Neural progenitor cell (in vitro differentiated cells): ENCODE results near the gene PLXNA4. TPM values are rescaled to one million over a fixed set of nuclear protein-coding genes. Genes with fewer than 3 reads are reported as not detected.

ENCODE experiments used
- DNase-seq: peaks from one replicate; pipeline ENCODE4 v3.0.0-alpha.2; 2016; ENCODE audit warnings: low spot score
- H2AFZ ChIP-seq: fragments of 200-600 bp; sonication (generic); replicated peaks from 2 replicates; pipeline ENCODE4 v1.6.1; 2016; ENCODE audit warnings: antibody characterized with exemption
- H3F3A ChIP-seq: fragments of 200-600 bp; sonication (generic); 2 replicates; pipeline ENCODE4 v1.6.1; 2016; ENCODE audit warnings: antibody characterized with exemption, low read depth
- H3K27ac ChIP-seq: fragments of 200-600 bp; sonication (generic); 2 replicates; pipeline ENCODE4 v1.5.1; 2016; ENCODE audit warnings: mild to moderate bottlenecking
- H3K27me3 ChIP-seq: fragments of 200-600 bp; sonication (generic); 2 replicates; pipeline ENCODE4 v1.6.1; 2016; ENCODE audit warnings: mild to moderate bottlenecking, moderate library complexity
- H3K36me3 ChIP-seq: fragments of 200-600 bp; sonication (generic); 2 replicates; pipeline ENCODE4 v1.5.1; 2016
- H3K4me1 ChIP-seq: fragments of 200-600 bp; sonication (generic); 2 replicates; pipeline ENCODE4 v1.6.1; 2016; ENCODE audit warnings: mixed run types
- H3K4me2 ChIP-seq: fragments of 200-600 bp; sonication (generic); 2 replicates; pipeline ENCODE4 v1.6.1; 2016
- H3K4me3 ChIP-seq: fragments of 200-600 bp; sonication (generic); 2 replicates; pipeline ENCODE4 v1.5.1; 2016
- H3K79me2 ChIP-seq: fragments of 200-600 bp; sonication (generic); 2 replicates; pipeline ENCODE4 v1.6.1; 2016; ENCODE audit warnings: low read depth
- H3K9ac ChIP-seq: fragments of 200-600 bp; sonication (generic); 2 replicates; pipeline ENCODE4 v1.6.1; 2016
- H3K9me3 ChIP-seq: fragments of 200-600 bp; sonication (generic); 2 replicates; pipeline ENCODE4 v1.5.1; 2016; ENCODE audit warnings: low read depth
- H4K20me1 ChIP-seq: fragments of 200-600 bp; sonication (generic); 2 replicates; pipeline ENCODE4 v1.6.1; 2016; ENCODE audit warnings: low read depth
- H3K27ac Mint-ChIP-seq: 3 replicates; pipeline ENCODE4 v1.8.0; 2021; ENCODE audit warnings: mixed read lengths
- H3K27me3 Mint-ChIP-seq: 2 replicates; pipeline ENCODE4 v1.8.0; 2022; ENCODE audit warnings: low read depth, mild to moderate bottlenecking, inconsistent platforms, moderate library complexity, mixed read lengths; ENCODE audit not compliant: insufficient read depth
- H3K36me3 Mint-ChIP-seq: 3 replicates; pipeline ENCODE4 v1.8.0; 2021; ENCODE audit warnings: mixed read lengths
- H3K4me1 Mint-ChIP-seq: 3 replicates; pipeline ENCODE4 v1.8.0; 2021; ENCODE audit warnings: mixed read lengths
- H3K4me3 Mint-ChIP-seq: 3 replicates; pipeline ENCODE4 v1.8.0; 2021; ENCODE audit warnings: mild to moderate bottlenecking, moderate library complexity, mixed read lengths
- H3K9me3 Mint-ChIP-seq: 3 replicates; pipeline ENCODE4 v1.8.0; 2020; ENCODE audit warnings: mixed read lengths
- EZH2 ChIP-seq: fragments of 200-600 bp; sonication (generic); IDR thresholded peaks from 2 replicates; pipeline ENCODE4 v1.6.1; 2017; ENCODE audit warnings: antibody characterized with exemption, mild to moderate bottlenecking, moderate library complexity
- EZH2phosphoT487 ChIP-seq: fragments of 200-600 bp; sonication (generic); IDR thresholded peaks from 2 replicates; pipeline ENCODE4 v1.6.1; 2017; ENCODE audit warnings: antibody characterized with exemption
- total RNA-seq: library from RNA; depleted of rRNA; stranded (reverse); fragments of >200 nt; gene quantifications from 2 replicates; pipeline ENCODE4 v1.2.3, GENCODE V29; 2015; ENCODE audit warnings: low replicate concordance
- TF ChIP-seq, protein P1 (sequence below): fragments of 200-600 bp; sonication (generic); IDR thresholded peaks from 2 replicates; pipeline ENCODE4 v1.5.1; 2017; ENCODE audit warnings: antibody characterized with exemption, mild to moderate bottlenecking

Gene PLXNA4
- total RNA-seq, 1 donor from 2014 or later = 0.49 TPM

DNA sequence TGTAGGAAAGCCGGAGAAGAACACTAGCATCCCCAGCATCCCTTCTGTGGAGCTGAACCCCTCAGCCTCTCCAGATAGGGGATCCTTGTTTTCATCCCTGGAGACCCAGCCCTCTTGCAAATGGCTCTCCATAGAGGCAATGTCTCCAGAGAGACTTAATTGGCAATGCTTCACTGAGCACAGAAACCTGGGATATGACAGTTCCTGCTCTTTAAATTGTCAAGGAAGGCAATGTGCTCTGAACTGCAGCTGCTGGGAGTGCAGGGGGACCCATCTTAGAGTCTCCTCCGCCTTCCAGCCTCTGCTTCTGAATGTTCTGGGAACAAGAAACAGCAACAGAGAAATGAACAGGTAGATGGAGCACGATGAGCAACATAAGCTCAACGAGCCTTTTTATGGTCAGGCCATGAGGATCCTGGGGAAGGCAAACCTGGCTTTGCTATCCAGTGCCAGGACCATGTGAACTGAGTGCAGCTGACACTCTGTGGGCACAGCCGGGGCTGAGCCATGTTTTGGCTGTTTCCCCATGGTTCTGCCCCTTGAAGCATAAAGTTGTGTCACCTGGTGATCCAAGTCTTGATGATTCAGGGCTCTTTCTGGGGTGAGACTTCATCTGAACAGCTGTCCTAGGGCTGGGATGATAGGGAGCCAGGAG lies 481.0 kb downstream of the PLXNA4 start:
- DNase-seq = no peak
- no peaks in the 10 kb centered on the region for H3F3A ChIP-seq
- no peak overlapping the region for H3K4me3 ChIP-seq
- H3K4me2 ChIP-seq = no peak overlapping the region
- Mint-ChIP-seq H3K36me3 (no peaks in the 10 kb centered on the region), H3K9me3 (no peaks in the 10 kb centered on the region), H3K4me3 (no peak overlapping the region), H3K27me3 (peaks cover 12% of the 10 kb centered on the region), H3K4me1 (peaks cover 7% of the 10 kb centered on the region), H3K27ac (no peak overlapping the region)
- no peaks in the 10 kb centered on the region for H3K27me3 ChIP-seq
- H4K20me1 ChIP-seq = no peaks in the 10 kb centered on the region
- no peak overlapping the region for H2AFZ ChIP-seq
- H3K9me3 ChIP-seq = no peaks in the 10 kb centered on the region
- no peak overlapping the region for H3K9ac ChIP-seq
- no peak overlapping the region for H3K27ac ChIP-seq
- TF ChIP-seq EZH2 = no peak
- TF ChIP-seq, protein P1, sequence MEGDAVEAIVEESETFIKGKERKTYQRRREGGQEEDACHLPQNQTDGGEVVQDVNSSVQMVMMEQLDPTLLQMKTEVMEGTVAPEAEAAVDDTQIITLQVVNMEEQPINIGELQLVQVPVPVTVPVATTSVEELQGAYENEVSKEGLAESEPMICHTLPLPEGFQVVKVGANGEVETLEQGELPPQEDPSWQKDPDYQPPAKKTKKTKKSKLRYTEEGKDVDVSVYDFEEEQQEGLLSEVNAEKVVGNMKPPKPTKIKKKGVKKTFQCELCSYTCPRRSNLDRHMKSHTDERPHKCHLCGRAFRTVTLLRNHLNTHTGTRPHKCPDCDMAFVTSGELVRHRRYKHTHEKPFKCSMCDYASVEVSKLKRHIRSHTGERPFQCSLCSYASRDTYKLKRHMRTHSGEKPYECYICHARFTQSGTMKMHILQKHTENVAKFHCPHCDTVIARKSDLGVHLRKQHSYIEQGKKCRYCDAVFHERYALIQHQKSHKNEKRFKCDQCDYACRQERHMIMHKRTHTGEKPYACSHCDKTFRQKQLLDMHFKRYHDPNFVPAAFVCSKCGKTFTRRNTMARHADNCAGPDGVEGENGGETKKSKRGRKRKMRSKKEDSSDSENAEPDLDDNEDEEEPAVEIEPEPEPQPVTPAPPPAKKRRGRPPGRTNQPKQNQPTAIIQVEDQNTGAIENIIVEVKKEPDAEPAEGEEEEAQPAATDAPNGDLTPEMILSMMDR = no peak
- TF ChIP-seq EZH2phosphoT487 = no peak
- no peaks in the 10 kb centered on the region for H3K36me3 ChIP-seq
- no peaks in the 10 kb centered on the region for H3K79me2 ChIP-seq
- no peaks in the 10 kb centered on the region for H3K4me1 ChIP-seq

DNA sequence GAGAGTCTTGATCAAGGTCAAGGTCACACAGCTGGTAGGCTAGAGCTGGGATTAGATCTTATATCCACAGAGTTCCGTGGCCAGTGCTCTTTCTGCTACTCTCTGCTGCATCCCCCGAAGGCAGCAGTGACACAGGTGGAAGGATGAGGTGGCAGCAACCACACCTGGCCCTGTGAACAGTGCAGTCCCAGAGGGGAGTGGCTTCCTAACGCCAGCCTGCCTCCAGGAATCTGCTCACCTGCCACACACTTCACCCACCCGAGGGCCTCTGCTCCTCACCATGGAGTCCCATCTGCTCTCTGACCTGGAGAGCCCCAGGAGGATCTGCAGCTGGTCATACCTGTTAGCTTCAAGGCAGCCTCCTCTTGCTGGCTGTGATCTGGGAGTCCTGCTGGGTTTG lies 484.2 kb downstream of the PLXNA4 start:
- Histone ChIP-seq H3K4me1 (no peaks in the 10 kb centered on the region), H3F3A (no peaks in the 10 kb centered on the region), H2AFZ (no peak overlapping the region), H4K20me1 (no peaks in the 10 kb centered on the region), H3K9ac (no peak overlapping the region), H3K9me3 (no peaks in the 10 kb centered on the region), H3K4me3 (no peak overlapping the region), H3K4me2 (no peak overlapping the region), H3K27ac (no peak overlapping the region), H3K27me3 (no peaks in the 10 kb centered on the region), H3K79me2 (no peaks in the 10 kb centered on the region), H3K36me3 (no peaks in the 10 kb centered on the region)
- no peaks in the 10 kb centered on the region for H3K9me3 Mint-ChIP-seq
- TF ChIP-seq, protein P1 = no peak
- TF ChIP-seq EZH2 (no peak), EZH2phosphoT487 (no peak)
- peaks cover 12% of the 10 kb centered on the region for H3K27me3 Mint-ChIP-seq
- H3K36me3 Mint-ChIP-seq = no peaks in the 10 kb centered on the region
- no peak for DNase-seq
- no peak overlapping the region for H3K27ac Mint-ChIP-seq
- H3K4me3 Mint-ChIP-seq = no peak overlapping the region
- H3K4me1 Mint-ChIP-seq = peaks cover 7% of the 10 kb centered on the region

DNA sequence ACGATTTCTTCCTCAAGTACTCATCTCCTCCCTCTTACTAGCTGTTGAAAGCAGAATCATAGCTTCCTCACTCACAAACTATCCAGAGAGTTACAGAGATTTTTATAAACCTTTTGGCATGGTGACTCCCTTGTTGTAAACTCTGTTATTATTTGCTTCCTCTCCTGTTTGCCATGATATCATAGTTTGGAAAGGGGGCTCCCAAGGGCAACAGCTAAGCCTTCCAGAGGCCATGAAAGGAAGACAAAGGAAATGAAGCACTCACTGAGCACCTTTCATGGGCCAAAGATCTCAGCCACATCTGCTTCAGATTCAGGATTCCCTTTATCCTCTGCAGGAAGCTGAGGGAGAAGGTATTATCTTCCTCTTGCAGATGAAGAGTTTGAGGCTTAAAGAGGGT lies 484.6 kb downstream of the PLXNA4 start:
- no peaks in the 10 kb centered on the region for H4K20me1 ChIP-seq
- TF ChIP-seq EZH2phosphoT487 (no peak), EZH2 (no peak)
- TF ChIP-seq, protein P1 = no peak
- Mint-ChIP-seq H3K36me3 (no peaks in the 10 kb centered on the region), H3K9me3 (no peaks in the 10 kb centered on the region), H3K4me1 (peaks cover 7% of the 10 kb centered on the region), H3K27ac (no peak overlapping the region), H3K27me3 (peaks cover 12% of the 10 kb centered on the region), H3K4me3 (no peak overlapping the region)
- no peaks in the 10 kb centered on the region for H3K9me3 ChIP-seq
- no peak overlapping the region for H3K4me2 ChIP-seq
- H3K36me3 ChIP-seq = no peaks in the 10 kb centered on the region
- no peaks in the 10 kb centered on the region for H3K4me1 ChIP-seq
- H3K9ac ChIP-seq = no peak overlapping the region
- DNase-seq = no peak
- no peaks in the 10 kb centered on the region for H3K27me3 ChIP-seq
- no peaks in the 10 kb centered on the region for H3K79me2 ChIP-seq
- H2AFZ ChIP-seq = no peak overlapping the region
- H3K4me3 ChIP-seq = no peak overlapping the region
- H3F3A ChIP-seq = no peaks in the 10 kb centered on the region
- no peak overlapping the region for H3K27ac ChIP-seq
